OCI-LY3 (cell line): Measurements from ENCODE around the gene FAM222B.
"Not testable (repeated sequence)": the region's sequence is repeated elsewhere in the genome, so short reads cannot be mapped to it uniquely, and the experiment has no call there.

Experiments
- H2AFZ ChIP-seq: fragments of 200-600, 300-600 bp; shearing (Covaris generic); 2 replicates; pipeline ENCODE4 v1.6.0; 2014; ENCODE audit warnings: antibody characterized with exemption, low read depth, low read length
- H3K27ac ChIP-seq: fragments of 200-600, 300-600 bp; sonication (generic); 2 replicates; pipeline ENCODE4 v1.5.1; 2014; ENCODE audit warnings: mild to moderate bottlenecking, low read length, moderate library complexity, mixed read lengths
- H3K27me3 ChIP-seq: fragments of 200-600, 300-600 bp; sonication (generic); 2 replicates; pipeline ENCODE4 v1.6.1; 2014; ENCODE audit warnings: low read depth, low read length, mixed read lengths
- H3K36me3 ChIP-seq: fragments of 200-600, 300-600 bp; sonication (generic); replicated peaks from 2 replicates; pipeline ENCODE3; 2014; ENCODE audit warnings: low read depth, low read length, mixed read lengths
- H3K4me1 ChIP-seq: fragments of 300-600, 200-600 bp; sonication (generic); 2 replicates; pipeline ENCODE4 v1.6.1; 2014; ENCODE audit warnings: low read length, mixed read lengths
- H3K4me2 ChIP-seq: fragments of 200-600, 300-600 bp; sonication (generic); 2 replicates; pipeline ENCODE4 v1.6.1; 2014; ENCODE audit warnings: low read length, mixed read lengths
- H3K4me3 ChIP-seq: fragments of 300-600, 200-600 bp; sonication (generic); 2 replicates; pipeline ENCODE4 v1.5.1; 2014; ENCODE audit warnings: antibody characterized with exemption, mild to moderate bottlenecking, low read length, moderate library complexity
- H3K79me2 ChIP-seq: fragments of 300-600, 200-600 bp; shearing (Covaris generic); 2 replicates; pipeline ENCODE4 v1.6.1; 2014; ENCODE audit warnings: mild to moderate bottlenecking, low read length, mixed read lengths
- H3K9ac ChIP-seq: fragments of 300-600, 200-600 bp; shearing (Covaris generic); 2 replicates; pipeline ENCODE4 v1.6.0; 2014; ENCODE audit warnings: mild to moderate bottlenecking, low read length, moderate library complexity
- H3K9me3 ChIP-seq: fragments of 200-600, 300-600 bp; shearing (Covaris generic); 2 replicates; pipeline ENCODE4 v1.6.1; 2014; ENCODE audit warnings: low read length, mixed read lengths; ENCODE audit not compliant: insufficient read depth
- H4K20me1 ChIP-seq: fragments of 200-600, 300-600 bp; sonication (generic); 2 replicates; pipeline ENCODE4 v1.6.1; 2016; ENCODE audit warnings: low read length, mixed read lengths; ENCODE audit not compliant: insufficient read depth
- EZH2phosphoT487 ChIP-seq: fragments of 200-600 bp; shearing (Covaris generic); IDR thresholded peaks from 2 replicates; pipeline ENCODE4 v1.6.1; 2018; ENCODE audit warnings: antibody characterized with exemption, mixed run types, low read depth
- TF ChIP-seq, protein P1 (sequence below): fragments of 200-600, 300-600 bp; sonication (generic); IDR thresholded peaks from 2 replicates; pipeline ENCODE4 v1.5.1; 2014; ENCODE audit warnings: antibody characterized with exemption, low read length, low read depth

Gene FAM222B

DNA sequence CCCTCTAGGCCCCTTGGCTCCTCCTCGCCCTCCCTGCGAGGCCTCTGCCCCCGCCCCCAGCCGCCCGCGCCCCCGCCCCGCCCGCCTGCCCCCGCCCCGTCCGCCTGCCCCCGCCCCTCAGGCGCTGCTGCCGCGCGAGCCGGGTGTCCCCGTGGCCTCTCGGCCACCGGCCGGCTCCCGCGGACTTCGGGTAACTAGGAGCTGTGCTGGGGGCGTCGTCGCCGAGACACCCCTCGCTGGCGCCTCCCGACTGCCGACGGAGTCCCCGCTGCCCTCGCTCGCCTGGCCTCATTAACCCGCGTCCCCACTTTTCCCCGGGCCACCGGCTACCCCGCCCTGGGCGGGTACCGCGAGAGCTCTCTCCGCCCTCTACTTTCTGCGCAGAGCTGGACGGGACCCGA is 116.4 kb downstream of the FAM222B start, which contains the start of gene TLCD1:
Gene TLCD1, minus strand, starts transcription at position 8 of the 401 bp plus-strand sequence. CDS start 136 bp downstream, outside the sequence.
- Histone ChIP-seq H3K4me3 (peak within 1 kb of the TSS; percentile 93), H3K36me3 (peaks cover 34% of the 10 kb centered on the region), H3K9ac (peak within 1 kb of the TSS; percentile 100), H4K20me1 (peaks cover 32% of the 10 kb centered on the region), H2AFZ (no peak within 1 kb of the TSS), H3K4me1 (peaks cover 59% of the 10 kb centered on the region), H3K9me3 (no peaks in the 10 kb centered on the region), H3K79me2 (peaks cover 50% of the 10 kb centered on the region), H3K4me2 (peak within 1 kb of the TSS; percentile 99), H3K27ac (peak within 1 kb of the TSS; percentile 100), H3K27me3 (no peaks in the 10 kb centered on the region)
- TF ChIP-seq EZH2phosphoT487 = no peak
- TF ChIP-seq, protein P1, sequence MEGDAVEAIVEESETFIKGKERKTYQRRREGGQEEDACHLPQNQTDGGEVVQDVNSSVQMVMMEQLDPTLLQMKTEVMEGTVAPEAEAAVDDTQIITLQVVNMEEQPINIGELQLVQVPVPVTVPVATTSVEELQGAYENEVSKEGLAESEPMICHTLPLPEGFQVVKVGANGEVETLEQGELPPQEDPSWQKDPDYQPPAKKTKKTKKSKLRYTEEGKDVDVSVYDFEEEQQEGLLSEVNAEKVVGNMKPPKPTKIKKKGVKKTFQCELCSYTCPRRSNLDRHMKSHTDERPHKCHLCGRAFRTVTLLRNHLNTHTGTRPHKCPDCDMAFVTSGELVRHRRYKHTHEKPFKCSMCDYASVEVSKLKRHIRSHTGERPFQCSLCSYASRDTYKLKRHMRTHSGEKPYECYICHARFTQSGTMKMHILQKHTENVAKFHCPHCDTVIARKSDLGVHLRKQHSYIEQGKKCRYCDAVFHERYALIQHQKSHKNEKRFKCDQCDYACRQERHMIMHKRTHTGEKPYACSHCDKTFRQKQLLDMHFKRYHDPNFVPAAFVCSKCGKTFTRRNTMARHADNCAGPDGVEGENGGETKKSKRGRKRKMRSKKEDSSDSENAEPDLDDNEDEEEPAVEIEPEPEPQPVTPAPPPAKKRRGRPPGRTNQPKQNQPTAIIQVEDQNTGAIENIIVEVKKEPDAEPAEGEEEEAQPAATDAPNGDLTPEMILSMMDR = no peak

DNA sequence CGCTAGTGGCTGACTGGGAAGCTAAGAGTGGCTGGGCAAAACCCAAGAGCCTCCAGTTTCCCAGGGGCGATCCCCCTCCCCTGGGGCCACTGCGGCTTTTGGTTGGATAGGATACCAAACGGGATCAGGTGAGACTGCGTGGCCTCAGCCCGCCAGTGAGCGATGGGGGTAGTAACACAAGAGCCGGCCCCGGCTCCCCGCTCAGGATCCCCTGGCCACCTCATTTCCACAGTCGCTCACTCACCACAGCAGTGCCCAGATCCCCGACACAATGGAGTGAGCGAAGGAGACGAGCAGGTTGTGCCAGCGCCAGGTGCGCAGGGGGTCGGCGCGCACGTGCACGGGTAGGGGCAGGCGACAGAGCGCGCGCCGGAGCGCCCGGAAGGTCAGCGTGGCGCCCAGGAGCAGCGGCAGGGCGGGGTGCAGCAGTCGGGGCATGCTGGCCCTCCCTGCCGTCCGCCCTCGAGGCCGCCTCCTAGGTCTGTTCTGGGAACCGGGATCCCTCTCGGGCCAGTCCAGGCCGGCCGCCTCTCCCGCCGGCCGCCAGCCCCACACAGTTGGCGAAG is 116.8 kb downstream of the FAM222B start:
- peak overlapping the region; percentile 100 for H3K27ac ChIP-seq
- H3K9me3 ChIP-seq = no peaks in the 10 kb centered on the region
- H2AFZ ChIP-seq = no peak overlapping the region
- peak overlapping the region; percentile 99 for H3K4me2 ChIP-seq
- no peak for TF ChIP-seq EZH2phosphoT487
- TF ChIP-seq, protein P1 = no peak
- H3K79me2 ChIP-seq = peaks cover 55% of the 10 kb centered on the region
- H3K36me3 ChIP-seq = peaks cover 39% of the 10 kb centered on the region
- no peaks in the 10 kb centered on the region for H3K27me3 ChIP-seq
- peaks cover 32% of the 10 kb centered on the region for H4K20me1 ChIP-seq
- H3K9ac ChIP-seq = peak overlapping the region; percentile 85
- peaks cover 59% of the 10 kb centered on the region for H3K4me1 ChIP-seq
- H3K4me3 ChIP-seq = peak overlapping the region; percentile 93

DNA sequence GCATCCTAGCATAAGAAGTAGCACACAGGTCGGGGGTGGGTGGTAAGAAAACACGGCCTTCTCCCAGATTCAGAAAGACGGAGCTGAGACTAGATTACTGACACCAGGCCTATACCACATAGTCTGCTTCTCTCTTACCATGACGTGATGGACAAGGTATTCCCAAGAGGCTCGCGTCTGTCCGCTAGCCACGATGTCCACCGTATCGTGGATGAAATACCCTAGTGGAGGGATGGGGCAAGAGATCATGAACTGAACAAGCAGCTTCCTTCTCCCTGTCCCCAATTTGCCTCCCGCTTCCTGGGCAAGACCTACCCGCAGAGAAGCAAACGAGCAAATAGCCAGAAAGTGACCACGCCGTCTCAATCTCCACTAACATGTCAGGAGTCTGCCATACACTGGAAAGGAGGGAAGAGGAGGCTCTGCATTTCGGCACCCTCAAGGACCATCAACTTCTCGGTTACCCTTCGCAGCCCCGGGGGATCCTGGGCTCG is 117.4 kb downstream of the FAM222B start:
- Histone ChIP-seq H3K4me3 (peak overlapping the region; percentile 93), H3K9ac (peak overlapping the region; percentile 85), H3K27me3 (no peaks in the 10 kb centered on the region), H3K36me3 (peaks cover 44% of the 10 kb centered on the region), H3K4me2 (peak overlapping the region; percentile 99), H3K9me3 (no peaks in the 10 kb centered on the region), H3K4me1 (peaks cover 59% of the 10 kb centered on the region), H2AFZ (no peak overlapping the region), H3K79me2 (peaks cover 61% of the 10 kb centered on the region), H4K20me1 (peaks cover 32% of the 10 kb centered on the region), H3K27ac (peak overlapping the region; percentile 100)
- TF ChIP-seq, protein P1 = no peak
- TF ChIP-seq EZH2phosphoT487 = no peak

DNA sequence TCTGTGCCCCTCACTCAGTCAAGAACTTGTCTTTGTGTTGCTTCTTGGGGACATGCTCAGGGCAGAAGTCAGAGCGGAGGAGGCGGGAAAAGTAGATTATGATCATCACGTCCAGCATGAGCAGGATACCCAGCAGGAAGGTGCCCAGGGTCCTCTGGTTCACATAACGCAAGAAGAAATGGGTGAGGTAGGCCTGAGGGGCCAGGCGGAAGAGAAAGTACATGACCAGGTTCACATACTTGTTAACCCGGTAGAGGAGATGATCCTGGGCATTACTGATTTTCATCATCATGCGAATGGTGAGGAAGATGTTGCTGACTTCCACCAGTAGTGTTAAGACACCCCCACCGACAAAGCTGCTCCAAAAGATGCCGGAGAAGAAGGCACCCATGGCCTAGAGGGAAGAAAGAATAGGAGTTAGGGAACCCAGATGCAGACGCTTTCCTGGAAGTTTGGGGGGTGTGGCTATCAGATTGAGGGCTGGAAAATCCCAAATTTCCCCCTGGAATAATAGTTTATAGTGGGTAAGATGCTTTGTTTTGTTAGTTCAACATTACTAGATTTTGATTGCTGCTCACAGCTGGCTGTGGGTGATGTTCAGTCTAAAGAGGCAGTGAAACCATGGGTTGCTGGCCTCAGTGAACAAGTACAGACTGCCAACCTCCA is 118.0 kb downstream of the FAM222B start:
- Histone ChIP-seq H3K4me3 (peak overlapping the region; percentile 93), H3K27me3 (no peaks in the 10 kb centered on the region), H3K9ac (peak overlapping the region; percentile 85), H3K27ac (peak overlapping the region; percentile 100), H3K4me2 (peak overlapping the region; percentile 99), H3K36me3 (peaks cover 47% of the 10 kb centered on the region), H3K4me1 (peaks cover 55% of the 10 kb centered on the region), H3K9me3 (no peaks in the 10 kb centered on the region), H4K20me1 (peaks cover 32% of the 10 kb centered on the region), H3K79me2 (peaks cover 63% of the 10 kb centered on the region), H2AFZ (no peak overlapping the region)
- TF ChIP-seq EZH2phosphoT487 = no peak
- TF ChIP-seq, protein P1 = no peak

DNA sequence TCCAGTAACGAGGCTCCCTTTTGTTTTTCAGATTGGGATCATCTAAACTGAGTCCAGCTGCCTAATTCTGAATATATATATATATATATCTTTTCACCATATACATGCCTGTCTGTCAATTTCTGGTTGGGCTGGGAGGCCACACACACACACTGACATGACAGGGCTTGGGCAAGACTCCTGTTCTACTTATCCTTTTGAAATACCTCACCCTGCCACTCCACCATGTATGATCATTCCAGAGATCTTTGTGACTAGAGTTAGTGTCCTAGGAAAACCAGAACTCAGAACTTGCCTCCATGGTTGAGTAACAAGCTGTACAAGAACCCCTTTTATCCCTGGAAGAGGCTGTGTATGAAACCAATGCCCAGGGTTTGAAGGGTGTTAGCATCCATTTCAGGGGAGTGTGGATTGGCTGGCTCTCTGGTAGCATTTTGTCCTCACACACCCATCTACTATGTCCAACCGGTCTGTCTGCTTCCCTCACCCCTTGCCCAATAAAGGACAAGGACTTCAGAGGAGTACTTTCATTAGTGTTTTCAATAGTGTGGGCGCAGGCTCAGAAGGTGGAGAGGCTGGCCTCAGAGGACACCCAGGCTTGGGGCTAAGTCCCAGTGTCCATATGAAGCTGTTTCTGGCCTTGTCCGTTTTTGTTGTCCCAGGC is 118.6 kb downstream of the FAM222B start:
- not testable (repeated sequence) for H2AFZ ChIP-seq, H3K9me3 ChIP-seq, H3K27me3 ChIP-seq
- Histone ChIP-seq H3K9ac (peak overlapping the region; percentile 100), H3K4me3 (peak overlapping the region; percentile 93), H3K4me2 (peak overlapping the region; percentile 99), H4K20me1 (peaks cover 32% of the 10 kb centered on the region), H3K36me3 (peaks cover 47% of the 10 kb centered on the region), H3K27ac (peak overlapping the region; percentile 100), H3K4me1 (peaks cover 49% of the 10 kb centered on the region), H3K79me2 (peaks cover 67% of the 10 kb centered on the region)
